Stomach (tissue), 9 donors: ENCODE results near the gene CELF2. TPM values are rescaled to one million over a fixed set of nuclear protein-coding genes. Genes with fewer than 3 reads are reported as not detected.

Source experiments
- DNase-seq, 2 donors: peaks; one replicate each; pipeline versions ENCODE4 v3.0.0 to v3.0.0-alpha.2; 2013 to 2019
- H3K27ac ChIP-seq, 5 donors: fragments of 200-600 bp in 4 of 5; sonication (generic) in 4 of 5; one replicate each; pipeline ENCODE4 v1.5.1; 2013 to 2019; ENCODE audit warnings: mild to moderate bottlenecking in 1 of 5, moderate library complexity in 1 of 5
- H3K27me3 ChIP-seq, 3 donors: fragments of 200-600 bp; sonication (generic); one replicate each; pipeline ENCODE4 v1.5.1; 2017 to 2019; ENCODE audit warnings: mixed run types in 1 of 3
- H3K36me3 ChIP-seq, 4 donors: fragments of 200-600 bp; sonication (generic); 1 replicate in 3 of 4; 2 replicates in 1 of 4; pipeline ENCODE4 v1.5.1; 2016 to 2019
- H3K4me1 ChIP-seq, 4 donors: fragments of 200-600 bp; sonication (generic); one replicate each; pipeline ENCODE4 v1.5.1; 2016 to 2019
- H3K4me3 ChIP-seq, 4 donors: fragments of 200-600 bp; sonication (generic) in 3 of 4; one replicate each; pipeline ENCODE4 v1.5.1; 2016 to 2019; ENCODE audit warnings: mild to moderate bottlenecking in 1 of 4
- H3K9me3 ChIP-seq, 4 donors: fragments of 200-600 bp; sonication (generic); one replicate each; pipeline ENCODE4 v1.5.1; 2016 to 2019
- CTCF ChIP-seq, 7 experiments: fragments of 450-650 bp in 4 of 7; fragments of 200-600 bp in 3 of 7; sonication (generic) in 3 of 7; IDR thresholded peaks; one replicate each; pipeline ENCODE4 v1.5.1; 2016 to 2019; ENCODE audit warnings: antibody characterized with exemption in 7 of 7, control low read depth in 2 of 7, mild to moderate bottlenecking in 1 of 7
- EP300 ChIP-seq: sonication (generic); formaldehyde crosslinking; IDR thresholded peaks from one replicate; pipeline ENCODE4 v1.6.1; 2017; ENCODE audit warnings: antibody characterized with exemption
- POLR2A ChIP-seq, 4 donors: fragments of 450-650 bp; IDR thresholded peaks; one replicate each; pipeline ENCODE4 v1.6.1; 2016; ENCODE audit warnings: antibody characterized with exemption in 4 of 4, control low read depth in 2 of 4, mild to moderate bottlenecking in 1 of 4, moderate library complexity in 1 of 4
- POLR2AphosphoS5 ChIP-seq, 3 donors: sonication (generic); formaldehyde crosslinking; IDR thresholded peaks; one replicate each; pipeline ENCODE4 v1.6.1; 2016; ENCODE audit warnings: antibody characterized with exemption in 3 of 3
- WGBS, 5 donors: extraction: QIAGEN DNeasy Blood & Tissue Kit in 3 of 5; methylation state at CpG; one replicate each; pipeline versions ENCODE4 v1.1.5 to v1.1.7; 2013 to 2018; 5-methylcytosine and 5-hydroxymethylcytosine counted together
- intact Hi-C: fragments of 100-400 bp; cut with DNase I; formaldehyde crosslinking; loops from one replicate; pipeline ENCODE4 v1.15.1; 2023; ENCODE audit warnings: low total_unique reads
- polyA plus RNA-seq, 3 donors: library from polyadenylated mRNA; stranded (reverse); fragments of 200-250 nt; gene quantifications; one replicate each; pipeline ENCODE4 v1.2.3, GENCODE V29; 2013
- total RNA-seq, 5 donors: library from RNA; depleted of rRNA; stranded (reverse); fragments of >200 nt; gene quantifications; one replicate each; pipeline versions ENCODE4 v1.1.0 to v1.2.3, GENCODE V29; 2014 to 2016
- donor health status: healthy with polysubstance abuse.
- donor health status: Bipolar disorder and iron deficiency.
- donor health status: healthy.

CELF2 gene
- total and polyA plus RNA-seq, 8 donors: 3.9 to 65.3 (median 36.1) TPM

GRCh38 chr10:11106621-11107374, 89.1 kb downstream of the CELF2 start:
- Histone ChIP-seq H3K9me3 (peaks cover 0 to 10% (median 3%) of the 10 kb centered on the region in 4 donors), H3K27me3 (no peaks in the 10 kb centered on the region), H3K4me3 (no peak overlapping the region), H3K36me3 (no peaks in the 10 kb centered on the region), H3K4me1 (no peaks in the 10 kb centered on the region), H3K27ac (no peak overlapping the region)
- intact Hi-C loops: no loop called here
- WGBS, 5 donors: 73 to 87% (median 85%) methylated on average over 7 of the region's 7 CpGs
- TF ChIP-seq CTCF (IDR thresholded peaks at IDR 0.05) (no peak), POLR2AphosphoS5 (IDR thresholded peaks at IDR 0.05) (no peak), EP300 (no peak), POLR2A (IDR thresholded peaks at IDR 0.05) (no peak)
- DNase-seq: no peak

- intact Hi-C loops: no loop called here
- no peaks in the 10 kb centered on the region for H3K4me1 ChIP-seq
- no peak for TF ChIP-seq POLR2A (IDR thresholded peaks at IDR 0.05)
- no peak for TF ChIP-seq EP300
- no peak for TF ChIP-seq POLR2AphosphoS5 (IDR thresholded peaks at IDR 0.05)
- TF ChIP-seq CTCF (IDR thresholded peaks at IDR 0.05): no peak
- no peak overlapping the region for H3K27ac ChIP-seq
- peaks cover 0 to 10% (median 3%) of the 10 kb centered on the region in 4 donors for H3K9me3 ChIP-seq
- H3K27me3 ChIP-seq: no peaks in the 10 kb centered on the region
- no peaks in the 10 kb centered on the region for H3K36me3 ChIP-seq
- no peak for DNase-seq
- no peak overlapping the region for H3K4me3 ChIP-seq
Measured at GRCh38 chr10:11107948-11108347, 90.3 kb downstream of the CELF2 start.

- no peaks in the 10 kb centered on the region for H3K36me3 ChIP-seq
- H3K27ac ChIP-seq: no peak overlapping the region
- no peaks in the 10 kb centered on the region for H3K4me1 ChIP-seq
- H3K4me3 ChIP-seq: no peak overlapping the region
- H3K9me3 ChIP-seq: peaks cover 0 to 10% (median 3%) of the 10 kb centered on the region in 4 donors
- peak in 1 of 2 donors; percentile 19 for DNase-seq
- TF ChIP-seq POLR2A (IDR thresholded peaks at IDR 0.05) (no peak), POLR2AphosphoS5 (IDR thresholded peaks at IDR 0.05) (no peak), CTCF (IDR thresholded peaks at IDR 0.05) (no peak), EP300 (no peak)
- 75 to 86% (median 84%) methylated on average over 5 of the region's 5 CpGs for WGBS, 5 donors
- H3K27me3 ChIP-seq: no peaks in the 10 kb centered on the region
- intact Hi-C loops: no loop called here
Measured at GRCh38 chr10:11108356-11108755, 90.7 kb downstream of the CELF2 start.

- no peak overlapping the region for H3K27ac ChIP-seq
- no peak overlapping the region for H3K4me3 ChIP-seq
- no peaks in the 10 kb centered on the region for H3K27me3 ChIP-seq
- TF ChIP-seq CTCF (IDR thresholded peaks at IDR 0.05) (no peak), POLR2AphosphoS5 (IDR thresholded peaks at IDR 0.05) (no peak), POLR2A (IDR thresholded peaks at IDR 0.05) (no peak), EP300 (no peak)
- H3K4me1 ChIP-seq: no peaks in the 10 kb centered on the region
- intact Hi-C loops: no loop called here
- H3K9me3 ChIP-seq: peaks cover 0 to 10% (median 3%) of the 10 kb centered on the region in 4 donors
- no peaks in the 10 kb centered on the region for H3K36me3 ChIP-seq
- no peak for DNase-seq
- WGBS, 5 donors: 90 to 96% (median 91%) methylated on average over 6 of the region's 6 CpGs
Measured at GRCh38 chr10:11109590-11109989, 91.9 kb downstream of the CELF2 start.
